Endodermal cell (in vitro differentiated cells): ENCODE results near the gene DCANP1. TPM values are rescaled to one million over a fixed set of nuclear protein-coding genes. Genes with fewer than 3 reads are reported as not detected.
A peak's percentile ranks its signal among the peaks of the same experiment; 100 is the strongest.

ENCODE experiments used
- DNase-seq: peaks from one replicate; pipeline ENCODE4 v3.0.0-alpha.2; 2017
- H3K27ac ChIP-seq: 2 replicates; pipeline ENCODE4 v1.5.1; 2013; ENCODE audit warnings: mild to moderate bottlenecking, low read depth, low read length, moderate library complexity
- H3K27me3 ChIP-seq: 2 replicates; pipeline ENCODE4 v1.6.1; 2013; ENCODE audit warnings: mild to moderate bottlenecking, low read length, moderate library complexity; ENCODE audit not compliant: insufficient read depth, control insufficient read depth, poor library complexity, severe bottlenecking
- H3K36me3 ChIP-seq: 2 replicates; pipeline ENCODE4 v1.7.0; 2013; ENCODE audit warnings: mild to moderate bottlenecking, low read length, moderate library complexity; ENCODE audit not compliant: control insufficient read depth, insufficient read depth
- H3K4me1 ChIP-seq: one replicate; pipeline ENCODE4 v1.7.0; 2013; ENCODE audit warnings: low read length; ENCODE audit not compliant: control insufficient read depth, insufficient read depth
- H3K4me3 ChIP-seq: 2 replicates; pipeline ENCODE4 v1.5.1; 2013; ENCODE audit warnings: mild to moderate bottlenecking, low read length, moderate library complexity
- H3K9ac ChIP-seq: 2 replicates; pipeline ENCODE4 v1.6.1; 2013; ENCODE audit warnings: mild to moderate bottlenecking, low read length, moderate library complexity; ENCODE audit not compliant: poor library complexity, severe bottlenecking; ENCODE audit errors: extremely low read depth
- H3K9me3 ChIP-seq: 2 replicates; pipeline ENCODE4 v1.6.1; 2013; ENCODE audit warnings: mild to moderate bottlenecking, low read length, moderate library complexity; ENCODE audit not compliant: control insufficient read depth
- H3K27ac Mint-ChIP-seq: 2 replicates; pipeline ENCODE4 v1.8.0; 2020; ENCODE audit warnings: mixed read lengths
- H3K27me3 Mint-ChIP-seq: 2 replicates; pipeline ENCODE4 v1.8.0; 2021; ENCODE audit warnings: mild to moderate bottlenecking, mixed read lengths; ENCODE audit not compliant: insufficient read depth
- H3K36me3 Mint-ChIP-seq: 2 replicates; pipeline ENCODE4 v1.8.0; 2020; ENCODE audit warnings: low read depth, mixed read lengths
- H3K4me1 Mint-ChIP-seq: 2 replicates; pipeline ENCODE4 v1.8.0; 2020; ENCODE audit warnings: mixed read lengths
- H3K4me3 Mint-ChIP-seq: 2 replicates; pipeline ENCODE4 v1.8.0; 2020; ENCODE audit warnings: mild to moderate bottlenecking, moderate library complexity, mixed read lengths
- H3K9me3 Mint-ChIP-seq: 2 replicates; pipeline ENCODE4 v1.8.0; 2020; ENCODE audit warnings: mild to moderate bottlenecking, mixed read lengths
- WGBS, 2 experiments: methylation state at CpG; one replicate each; pipeline versions ENCODE4 v1.1.5 to v1.1.7; 2013; ENCODE audit warnings: missing lambda C conversion rate in 2 of 2, mixed read lengths in 1 of 2; ENCODE audit not compliant: insufficient coverage in 1 of 2, insufficient read length in 1 of 2; 5-methylcytosine and 5-hydroxymethylcytosine counted together
- total RNA-seq, 2 donors: library from RNA; stranded (reverse); fragmentation: NEBNext Ultra II Directional in 1 of 2; extraction: Animal tissue kit (Norgen Biotek cat#: 25700) in 1 of 2; gene quantifications; 2 replicates in 1 of 2; 3 replicates in 1 of 2; pipeline ENCODE4 v1.2.1, GENCODE V29; 2021
- TF ChIP-seq, protein P1 (sequence below): fragments of 200-600 bp; sonication (generic); conservative IDR thresholded peaks from 2 replicates; pipeline ENCODE4 v1.5.0; 2021; ENCODE audit warnings: antibody characterized with exemption, mild to moderate bottlenecking

DCANP1 gene
- total RNA-seq, 2 donors from 2014 or later = not detected

DNA sequence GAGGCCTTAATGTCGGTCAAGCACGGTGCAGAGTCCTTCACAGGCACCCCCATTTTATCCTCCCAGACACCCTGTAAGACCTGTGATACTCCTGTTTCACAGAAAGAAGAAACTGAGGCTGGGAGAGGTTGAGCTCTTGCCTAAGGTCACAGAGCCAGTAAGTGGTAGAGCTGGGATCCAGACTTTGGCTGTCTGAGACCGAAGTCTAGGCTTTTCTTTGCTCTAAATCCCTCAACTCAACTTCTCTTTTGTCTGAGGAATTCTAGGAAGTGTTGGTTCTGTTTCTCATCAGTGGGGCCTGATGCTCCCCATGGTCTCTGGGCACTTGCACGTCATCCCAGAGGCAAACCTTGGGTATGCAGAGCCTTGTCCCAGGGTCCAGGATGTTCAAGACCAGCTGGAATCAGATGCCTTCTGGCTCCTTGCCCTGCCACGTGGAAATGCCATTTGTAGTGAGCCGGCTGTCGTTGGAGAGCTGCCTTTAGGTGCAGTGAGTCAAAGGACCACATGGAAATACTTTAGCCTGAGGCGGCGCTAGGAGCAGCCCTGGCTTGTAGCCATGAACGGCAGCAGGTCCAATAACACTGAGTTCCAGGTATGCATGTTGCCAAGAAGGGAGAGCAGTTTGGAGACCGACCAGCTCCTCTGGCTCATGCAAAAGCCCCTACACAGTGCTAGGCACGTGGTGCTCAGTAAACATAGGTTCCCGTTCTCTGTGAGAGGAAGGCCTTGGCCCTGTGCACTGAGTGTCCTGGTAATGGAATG is 9.2 kb downstream of the DCANP1 start:
- Mint-ChIP-seq H3K9me3 (no peaks in the 10 kb centered on the region), H3K27me3 (peaks cover 10% of the 10 kb centered on the region), H3K36me3 (no peaks in the 10 kb centered on the region), H3K4me1 (peaks cover 8% of the 10 kb centered on the region), H3K27ac (no peak overlapping the region), H3K4me3 (no peak overlapping the region)
- no peaks in the 10 kb centered on the region for H3K27me3 ChIP-seq
- no peaks in the 10 kb centered on the region for H3K9me3 ChIP-seq
- TF ChIP-seq, protein P1, sequence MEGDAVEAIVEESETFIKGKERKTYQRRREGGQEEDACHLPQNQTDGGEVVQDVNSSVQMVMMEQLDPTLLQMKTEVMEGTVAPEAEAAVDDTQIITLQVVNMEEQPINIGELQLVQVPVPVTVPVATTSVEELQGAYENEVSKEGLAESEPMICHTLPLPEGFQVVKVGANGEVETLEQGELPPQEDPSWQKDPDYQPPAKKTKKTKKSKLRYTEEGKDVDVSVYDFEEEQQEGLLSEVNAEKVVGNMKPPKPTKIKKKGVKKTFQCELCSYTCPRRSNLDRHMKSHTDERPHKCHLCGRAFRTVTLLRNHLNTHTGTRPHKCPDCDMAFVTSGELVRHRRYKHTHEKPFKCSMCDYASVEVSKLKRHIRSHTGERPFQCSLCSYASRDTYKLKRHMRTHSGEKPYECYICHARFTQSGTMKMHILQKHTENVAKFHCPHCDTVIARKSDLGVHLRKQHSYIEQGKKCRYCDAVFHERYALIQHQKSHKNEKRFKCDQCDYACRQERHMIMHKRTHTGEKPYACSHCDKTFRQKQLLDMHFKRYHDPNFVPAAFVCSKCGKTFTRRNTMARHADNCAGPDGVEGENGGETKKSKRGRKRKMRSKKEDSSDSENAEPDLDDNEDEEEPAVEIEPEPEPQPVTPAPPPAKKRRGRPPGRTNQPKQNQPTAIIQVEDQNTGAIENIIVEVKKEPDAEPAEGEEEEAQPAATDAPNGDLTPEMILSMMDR = peak; percentile 17
- 80 to 85% methylated on average over 7 to 13 of the region's 13 CpGs for WGBS, 2 experiments
- H3K4me1 ChIP-seq = peaks cover 5% of the 10 kb centered on the region
- H3K27ac ChIP-seq = no peak overlapping the region
- DNase-seq = peak; percentile 55
- no peak overlapping the region for H3K9ac ChIP-seq
- no peak overlapping the region for H3K4me3 ChIP-seq
- no peaks in the 10 kb centered on the region for H3K36me3 ChIP-seq

DNA sequence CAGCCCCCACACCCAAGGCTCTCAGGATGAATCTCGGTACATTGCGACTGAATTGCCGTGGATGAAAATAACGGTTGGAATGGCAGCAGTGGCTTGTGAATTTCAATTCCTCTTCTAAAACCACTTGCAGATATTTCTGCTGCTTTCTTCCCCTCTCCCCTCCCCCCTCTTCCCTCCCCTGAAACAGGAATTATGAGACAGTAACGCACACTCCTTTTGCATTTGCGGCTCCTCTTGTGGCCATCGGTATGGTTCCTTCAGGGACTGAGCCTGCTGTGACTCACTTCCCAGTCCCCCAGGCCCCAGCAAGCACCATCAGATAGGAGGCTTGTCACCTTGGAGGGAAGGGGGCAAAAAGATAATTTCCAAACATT is 9.7 kb downstream of the DCANP1 start:
- H3K27ac ChIP-seq = no peak overlapping the region
- H3K36me3 ChIP-seq = no peaks in the 10 kb centered on the region
- WGBS, 2 experiments = 75 to 88% methylated on average over 6 to 7 of the region's 7 CpGs
- Mint-ChIP-seq H3K4me1 (peaks cover 5% of the 10 kb centered on the region), H3K27me3 (peaks cover 9% of the 10 kb centered on the region), H3K4me3 (no peak overlapping the region), H3K27ac (no peak overlapping the region), H3K36me3 (no peaks in the 10 kb centered on the region), H3K9me3 (no peaks in the 10 kb centered on the region)
- H3K27me3 ChIP-seq = no peaks in the 10 kb centered on the region
- peak; percentile 35 for DNase-seq
- TF ChIP-seq, protein P1 = no peak
- H3K4me1 ChIP-seq = peaks cover 4% of the 10 kb centered on the region
- no peaks in the 10 kb centered on the region for H3K9me3 ChIP-seq
- no peak overlapping the region for H3K4me3 ChIP-seq
- no peak overlapping the region for H3K9ac ChIP-seq

DNA sequence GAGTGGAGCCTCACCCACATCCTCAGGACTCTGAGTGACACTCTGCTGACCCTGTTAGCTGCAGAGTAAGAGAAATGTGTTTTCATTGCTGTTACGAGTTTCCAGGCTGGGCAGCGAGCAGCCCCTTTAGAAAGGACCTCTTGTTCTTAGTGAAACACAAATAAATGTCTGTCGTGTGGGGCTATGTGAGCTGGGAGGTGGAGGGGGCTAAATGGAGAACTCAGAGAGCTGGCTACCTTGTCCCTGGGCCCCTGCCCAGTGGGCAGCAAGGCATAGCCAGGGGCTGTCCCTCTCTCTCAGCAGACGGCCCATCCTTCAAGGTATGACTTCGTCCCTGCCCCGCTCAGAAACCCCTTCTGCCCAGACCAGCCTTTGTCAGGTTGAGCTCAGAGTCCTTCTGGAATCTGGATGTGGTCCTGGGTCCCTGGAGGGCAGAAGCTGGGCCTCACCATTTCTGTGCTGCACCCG is 10.2 kb downstream of the DCANP1 start:
- Histone ChIP-seq H3K27me3 (no peaks in the 10 kb centered on the region), H3K9me3 (no peaks in the 10 kb centered on the region), H3K4me3 (no peak overlapping the region), H3K4me1 (peaks cover 4% of the 10 kb centered on the region), H3K36me3 (no peaks in the 10 kb centered on the region), H3K27ac (no peak overlapping the region), H3K9ac (no peak overlapping the region)
- 79 to 91% methylated on average over 4 to 7 of the region's 7 CpGs for WGBS, 2 experiments
- no peak overlapping the region for H3K27ac Mint-ChIP-seq
- TF ChIP-seq, protein P1 = no peak
- no peak overlapping the region for H3K4me3 Mint-ChIP-seq
- H3K36me3 Mint-ChIP-seq = no peaks in the 10 kb centered on the region
- H3K27me3 Mint-ChIP-seq = peaks cover 9% of the 10 kb centered on the region
- H3K9me3 Mint-ChIP-seq = no peaks in the 10 kb centered on the region
- peak; percentile 40 for DNase-seq
- peaks cover 5% of the 10 kb centered on the region for H3K4me1 Mint-ChIP-seq
